CD4-positive, alpha-beta T cell treated with Interleukin-4 for 4 hours (primary cell): Measurements from ENCODE around the gene ZDHHC8.

Source experiments
- DNase-seq: peaks from one replicate; pipeline ENCODE4 v3.0.0-alpha.2; 2020

The ZDHHC8 gene

DNA sequence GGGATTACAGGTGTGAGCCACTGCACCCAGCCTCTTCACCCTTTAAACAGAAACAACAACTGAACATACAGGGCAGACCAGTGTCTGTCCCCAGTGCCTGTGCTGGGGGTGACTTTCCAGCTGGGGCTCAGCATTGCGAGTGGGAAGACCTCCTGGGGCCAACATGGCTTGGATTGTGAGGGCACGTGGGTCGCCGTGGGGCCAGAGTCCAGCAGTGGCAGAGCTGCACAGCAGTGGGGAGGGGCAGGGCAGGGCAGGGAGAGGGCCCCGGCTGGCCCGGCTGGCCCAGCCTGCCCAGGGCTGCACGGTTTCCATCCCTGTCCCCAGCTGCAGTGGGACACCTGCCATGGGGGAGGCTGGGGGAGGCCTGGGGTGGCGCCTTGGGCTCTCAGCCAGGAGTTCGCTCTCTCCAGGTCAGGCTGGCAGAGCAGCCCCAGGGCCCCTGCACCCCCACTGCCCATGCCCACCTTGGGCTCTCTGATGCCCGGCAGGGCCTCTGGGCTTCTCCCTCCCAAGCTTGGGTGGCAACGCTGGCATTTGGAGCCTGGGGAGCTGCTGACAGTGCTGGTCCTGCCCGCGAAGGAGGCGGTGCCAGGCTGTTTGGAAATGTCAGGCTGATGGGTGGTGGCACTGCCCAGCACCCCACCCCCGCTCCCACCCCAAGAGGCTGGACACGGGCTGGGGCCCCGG, 49.7 kb downstream of the ZDHHC8 start:
- DNase-seq = no peak

DNA sequence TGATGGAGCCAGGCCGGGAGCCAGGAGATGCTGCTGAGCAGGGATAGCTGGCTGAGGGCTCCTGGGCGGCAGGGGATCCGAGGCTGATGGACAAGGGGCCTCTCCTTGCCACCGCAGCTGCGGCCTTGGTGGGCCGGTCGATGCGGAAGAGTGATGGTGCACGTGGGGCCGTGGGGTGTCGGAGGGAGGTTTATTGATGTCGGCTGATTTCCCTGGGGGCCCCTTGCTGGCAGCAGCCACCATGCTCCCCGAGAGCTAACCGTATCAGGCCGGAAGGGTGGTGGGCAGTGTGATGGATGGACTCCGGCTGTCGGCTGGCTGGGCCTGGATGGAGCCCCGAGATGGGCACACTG, 50.3 kb downstream of the ZDHHC8 start:
- no peak for DNase-seq

DNA sequence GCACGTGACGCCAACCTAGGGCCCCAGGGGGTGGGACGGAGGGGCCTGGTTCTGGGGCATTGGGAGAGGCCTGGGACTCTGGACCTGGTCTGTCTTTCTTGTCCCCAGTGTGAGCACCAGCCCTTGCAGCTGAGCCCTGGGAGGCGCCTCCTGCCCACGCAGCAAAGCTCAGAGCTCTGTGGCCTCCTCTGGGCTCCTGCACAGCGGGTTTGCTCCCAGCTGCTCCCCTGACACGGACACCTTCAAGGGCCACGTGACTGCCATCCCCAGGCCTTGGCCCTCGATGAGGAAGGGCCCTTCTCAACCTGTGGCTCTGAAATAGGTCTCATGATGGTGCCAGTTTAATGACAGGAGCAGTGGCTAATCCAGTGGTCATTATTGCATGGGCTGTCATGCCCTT, 50.8 kb downstream of the ZDHHC8 start:
- no peak for DNase-seq

DNA sequence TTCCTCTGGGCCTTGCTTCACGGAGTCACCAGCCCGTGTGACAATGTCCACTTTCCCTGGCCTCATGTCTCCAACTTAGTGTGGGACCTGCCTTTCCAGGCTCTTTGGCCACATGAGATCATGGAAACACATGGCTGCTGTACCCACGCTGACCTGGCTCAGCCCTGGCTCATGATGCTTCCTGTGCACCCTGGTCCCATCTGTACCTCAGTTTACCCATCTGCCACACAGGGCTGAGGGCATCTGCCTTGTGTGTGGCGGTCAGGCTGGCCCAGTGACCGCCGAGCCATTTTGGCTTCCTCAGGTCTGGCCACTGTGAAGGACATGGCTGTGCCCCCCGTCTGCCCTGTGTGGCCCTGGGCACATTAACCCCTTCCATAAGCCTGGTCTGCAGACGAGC, 51.5 kb downstream of the ZDHHC8 start:
- DNase-seq = no peak

DNA sequence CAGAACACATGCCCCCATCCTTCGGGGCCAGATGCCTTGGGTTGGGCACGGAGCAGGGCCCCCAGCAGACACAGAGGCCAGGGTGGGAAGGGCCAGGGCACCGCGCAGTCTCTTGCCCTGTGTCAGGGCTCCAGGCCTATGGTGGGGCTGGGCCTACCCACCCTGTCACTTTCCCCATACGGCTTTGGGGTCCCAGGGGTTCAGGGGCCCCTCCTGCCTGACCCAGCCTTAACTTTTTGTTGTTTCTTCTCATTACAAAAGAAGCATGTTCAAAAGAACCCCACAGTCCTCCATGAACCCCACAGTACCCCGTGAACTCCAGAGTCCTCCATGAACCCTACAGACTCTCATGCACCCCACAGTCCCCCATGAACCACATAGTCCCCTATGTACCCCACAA, 52.2 kb downstream of the ZDHHC8 start:
- no peak for DNase-seq

DNA sequence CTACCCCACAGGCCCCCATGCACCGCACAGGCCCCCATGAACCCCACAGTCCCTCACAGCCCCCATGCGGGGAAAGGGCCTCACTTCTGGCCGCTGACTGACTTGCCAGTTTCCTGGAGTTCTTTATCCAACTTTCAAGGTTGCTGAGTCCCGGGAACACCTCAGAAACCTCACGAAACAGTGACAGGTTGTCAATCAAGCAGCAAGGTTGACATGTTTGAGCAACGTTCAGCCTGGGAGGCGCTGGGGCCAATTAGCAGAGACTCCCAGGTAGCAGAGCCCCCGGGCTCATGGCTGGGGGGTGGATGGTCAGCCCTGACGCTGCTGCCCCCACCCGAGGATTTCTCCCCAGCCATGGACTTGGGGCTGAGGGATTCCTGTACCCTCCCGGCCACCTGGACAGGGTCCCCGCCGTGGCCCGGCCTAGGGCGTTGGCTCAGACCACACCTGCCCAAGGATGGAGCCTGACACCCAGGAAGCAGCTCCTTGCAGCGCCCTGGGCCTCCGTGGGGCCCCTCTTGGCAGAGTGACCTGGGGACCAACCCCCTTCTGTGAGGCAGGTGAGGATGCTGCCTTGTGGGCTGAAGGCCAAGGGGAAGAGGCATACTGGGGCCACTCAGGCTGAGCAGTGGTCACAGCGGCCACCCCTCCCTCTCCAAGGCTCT, 53.0 kb downstream of the ZDHHC8 start:
- no peak for DNase-seq

DNA sequence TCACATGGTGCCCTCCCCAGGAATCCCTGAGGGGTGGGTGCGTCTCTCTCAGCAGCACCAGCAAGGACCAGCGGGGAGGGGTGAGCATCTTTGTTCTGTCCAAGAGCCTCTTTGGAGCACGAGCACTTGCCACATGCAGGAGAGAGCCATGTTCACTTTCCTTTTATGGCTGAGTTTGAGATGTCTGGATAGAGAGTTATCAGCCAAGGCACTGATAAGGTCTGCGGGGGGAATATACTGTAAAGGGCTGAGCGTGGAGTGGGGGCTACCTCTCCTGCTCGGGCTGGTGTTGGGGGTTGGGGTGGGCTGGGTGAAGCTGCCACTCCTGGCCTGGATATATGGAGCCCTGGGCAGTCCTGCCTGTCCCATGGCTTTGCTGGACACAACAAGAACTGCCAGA, 54.1 kb downstream of the ZDHHC8 start:
- no peak for DNase-seq

DNA sequence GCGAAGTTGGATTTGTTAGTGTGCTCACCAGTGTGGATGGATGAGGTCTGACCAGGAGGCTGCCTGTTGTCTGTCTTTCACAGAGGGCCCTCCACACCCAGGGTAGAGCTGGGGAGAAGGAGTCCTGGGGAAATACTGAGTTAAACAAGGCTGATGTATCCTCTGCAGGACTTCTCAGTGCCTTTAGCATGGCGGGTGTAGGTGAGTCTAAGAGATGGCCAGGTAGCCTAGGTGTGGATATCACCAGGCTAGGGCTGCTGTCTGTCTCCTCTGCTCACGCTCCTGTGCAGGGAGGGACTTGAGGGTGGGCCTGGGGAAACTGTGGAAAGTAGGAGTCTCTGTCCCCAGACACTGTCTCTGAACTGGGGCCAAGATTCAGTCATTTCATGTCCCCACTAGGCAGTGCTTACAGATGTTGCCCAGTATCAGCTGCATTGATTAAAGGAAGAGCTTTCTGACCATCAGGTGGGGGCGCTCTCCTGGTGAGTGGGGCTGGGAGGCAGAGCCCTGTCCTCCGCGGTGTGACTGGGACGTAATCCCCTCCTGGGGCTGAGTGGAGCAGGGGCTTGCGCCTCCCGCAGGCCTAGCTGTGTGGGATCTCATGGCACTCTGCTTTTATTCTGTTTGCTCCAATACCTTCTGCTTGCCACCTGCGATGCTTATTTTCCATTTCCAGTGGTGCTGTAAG, 54.7 kb downstream of the ZDHHC8 start:
- DNase-seq = no peak

DNA sequence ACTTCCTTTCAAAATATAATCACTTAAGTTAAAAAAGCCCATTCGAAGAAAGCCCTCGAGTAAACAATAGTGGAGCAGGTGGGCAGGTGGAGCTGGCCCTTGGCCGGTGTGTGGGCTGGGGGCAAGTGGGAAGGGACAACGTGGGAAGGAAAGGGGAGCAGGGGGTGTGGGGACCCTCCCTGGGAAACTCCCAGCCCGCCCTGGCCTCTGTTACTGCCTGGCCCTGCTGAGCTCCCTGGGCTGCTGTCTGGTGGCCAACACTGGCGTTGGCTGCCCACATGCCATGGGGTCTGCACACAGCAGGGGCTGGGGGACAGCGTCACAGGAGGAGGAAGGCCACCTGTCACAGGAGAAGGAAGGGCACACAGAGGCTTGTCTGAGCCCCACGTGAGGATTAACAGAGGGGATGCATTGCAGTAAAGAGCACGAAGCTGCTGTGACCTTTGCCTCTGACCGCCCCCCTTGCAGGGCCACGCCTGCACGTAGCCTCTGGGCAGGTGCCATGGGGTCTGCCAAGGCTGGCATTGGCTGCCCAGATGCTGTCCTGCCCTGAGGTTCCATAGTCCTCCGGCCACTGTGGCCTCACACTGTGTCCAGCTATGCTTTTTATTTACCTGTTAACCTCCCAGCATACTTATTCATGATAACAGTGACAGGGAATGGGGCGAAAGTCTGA, 55.4 kb downstream of the ZDHHC8 start:
- no peak for DNase-seq

DNA sequence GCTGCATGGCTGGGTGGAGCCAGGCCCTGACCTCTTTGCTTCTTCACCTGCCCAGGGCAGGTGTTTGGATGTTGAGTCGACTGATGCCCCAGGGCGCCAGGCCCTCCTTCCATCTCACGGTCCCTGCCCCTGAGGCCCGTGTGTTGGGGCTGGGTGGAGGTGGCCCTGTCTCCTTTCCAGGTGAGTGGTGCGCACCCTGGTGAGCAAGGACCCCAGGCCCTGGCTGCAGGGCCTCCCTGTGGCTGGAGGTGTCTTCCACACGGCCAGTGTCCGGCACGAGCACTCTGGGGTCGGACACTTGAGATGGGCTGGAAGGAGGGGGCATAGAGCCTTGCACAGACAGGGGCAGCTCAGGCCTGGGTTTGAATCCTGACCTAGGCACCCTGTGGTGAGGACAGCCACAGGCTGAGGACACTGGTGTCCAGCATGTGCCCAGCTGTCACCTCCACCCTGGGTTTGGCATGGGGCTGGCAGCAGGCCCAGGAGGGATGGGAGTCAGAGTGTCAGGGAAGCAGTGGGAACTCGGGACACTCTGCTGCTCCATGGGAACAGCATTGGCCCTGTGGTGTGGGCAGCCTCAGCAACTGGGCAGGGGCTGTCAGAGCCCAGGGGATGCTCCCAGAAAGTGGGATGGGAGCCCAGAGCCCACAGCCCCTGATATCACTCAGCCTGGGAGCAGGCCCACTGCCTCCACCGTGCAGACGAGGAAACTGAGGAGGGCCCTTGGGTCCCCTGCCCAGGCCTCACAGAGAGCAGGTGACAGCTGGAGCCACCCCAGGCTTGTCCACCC, 56.4 kb downstream of the ZDHHC8 start:
- no peak for DNase-seq

DNA sequence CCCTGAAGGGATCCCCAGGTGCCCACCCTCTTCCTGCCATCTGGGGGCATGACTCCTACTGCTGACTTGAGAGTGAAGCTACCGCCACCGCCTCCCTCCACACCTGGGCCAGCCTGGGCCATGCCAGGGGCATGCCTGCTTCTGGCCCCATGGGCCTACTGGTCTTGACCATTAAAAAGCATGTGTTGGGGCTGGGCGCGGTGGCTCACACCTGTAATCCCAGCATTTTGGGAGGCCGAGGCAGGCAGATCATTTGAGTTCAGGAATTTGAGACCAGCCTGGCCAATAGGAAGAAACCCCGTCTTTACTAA, 56.9 kb downstream of the ZDHHC8 start:
- no peak for DNase-seq

DNA sequence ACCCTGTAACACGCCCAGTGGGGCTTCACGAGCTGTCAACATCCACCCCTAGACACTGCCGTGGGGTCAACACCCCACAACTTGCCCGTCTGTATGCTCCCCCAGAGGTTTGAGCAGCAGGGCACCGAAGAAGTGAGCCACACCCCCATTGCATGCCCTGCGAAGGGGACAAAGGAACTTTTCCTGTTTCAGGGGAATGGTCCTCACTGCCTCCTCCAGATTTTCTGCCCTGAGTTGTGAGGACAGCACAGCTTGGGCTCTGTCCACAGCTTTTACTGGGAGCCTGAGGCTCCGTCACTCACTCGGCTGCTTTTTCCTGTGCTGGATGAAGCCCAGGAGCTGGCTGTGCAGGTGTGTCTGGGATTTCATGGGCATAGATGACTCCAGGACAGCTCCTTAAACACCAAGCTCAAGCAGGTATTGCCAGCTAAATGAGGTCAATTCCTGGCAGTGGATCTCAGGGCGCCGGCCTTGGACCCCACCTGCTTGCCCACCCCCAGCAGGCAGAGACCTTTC, 59.5 kb downstream of the ZDHHC8 start:
- no peak for DNase-seq

DNA sequence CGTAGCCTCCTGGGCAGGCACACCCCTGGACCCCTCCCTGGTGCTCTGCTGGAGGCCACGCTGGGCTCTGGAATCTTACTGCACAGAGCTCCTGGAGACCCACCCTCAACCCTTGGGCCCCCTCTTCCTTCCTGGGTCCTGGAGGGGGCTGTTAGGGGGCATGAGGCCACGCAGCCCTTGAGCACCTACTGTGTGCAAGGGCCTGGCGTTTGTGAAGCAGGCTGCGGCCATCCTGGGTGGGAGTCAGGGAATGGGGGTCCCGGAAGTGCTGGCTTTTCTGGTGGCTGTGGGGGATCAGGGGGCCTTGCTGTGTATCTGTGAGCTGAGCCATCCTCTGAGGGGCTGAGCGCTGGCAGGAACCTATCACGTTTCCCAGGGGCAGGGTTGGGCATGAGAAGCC, 60.2 kb downstream of the ZDHHC8 start:
- no peak for DNase-seq

DNA sequence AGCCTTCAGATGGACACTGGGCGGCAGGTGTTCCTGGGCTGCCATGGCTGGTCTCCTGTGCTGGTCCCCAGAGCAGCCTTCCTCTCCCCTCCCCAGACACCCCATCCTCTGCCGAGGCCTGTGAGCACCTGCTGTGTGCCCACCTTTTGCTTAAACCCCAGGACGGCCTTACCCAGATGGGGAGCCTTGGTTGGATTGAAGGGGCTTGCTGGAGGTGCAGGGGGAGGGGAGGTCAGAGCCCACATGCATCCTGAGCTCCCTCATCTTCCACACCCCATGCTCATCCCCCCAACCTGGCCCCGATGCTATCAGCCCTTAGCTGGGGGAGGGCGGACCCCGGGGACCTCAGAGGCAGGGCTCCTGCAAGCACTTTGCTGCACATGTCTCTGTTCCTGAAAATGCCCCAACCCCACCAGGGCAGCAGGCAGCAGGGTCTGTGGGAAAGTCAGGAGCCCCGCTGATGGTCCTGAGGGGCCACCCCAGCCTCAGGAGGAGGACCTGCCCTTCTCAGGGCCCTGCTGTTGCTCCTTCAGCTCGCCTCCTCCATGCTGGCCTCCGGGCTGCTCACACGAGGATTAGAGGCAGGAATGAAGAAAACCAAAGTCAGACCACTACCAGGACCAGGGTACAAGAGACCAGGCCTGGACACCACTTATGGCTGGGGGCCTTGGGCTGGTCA, 60.8 kb downstream of the ZDHHC8 start:
- DNase-seq = no peak

DNA sequence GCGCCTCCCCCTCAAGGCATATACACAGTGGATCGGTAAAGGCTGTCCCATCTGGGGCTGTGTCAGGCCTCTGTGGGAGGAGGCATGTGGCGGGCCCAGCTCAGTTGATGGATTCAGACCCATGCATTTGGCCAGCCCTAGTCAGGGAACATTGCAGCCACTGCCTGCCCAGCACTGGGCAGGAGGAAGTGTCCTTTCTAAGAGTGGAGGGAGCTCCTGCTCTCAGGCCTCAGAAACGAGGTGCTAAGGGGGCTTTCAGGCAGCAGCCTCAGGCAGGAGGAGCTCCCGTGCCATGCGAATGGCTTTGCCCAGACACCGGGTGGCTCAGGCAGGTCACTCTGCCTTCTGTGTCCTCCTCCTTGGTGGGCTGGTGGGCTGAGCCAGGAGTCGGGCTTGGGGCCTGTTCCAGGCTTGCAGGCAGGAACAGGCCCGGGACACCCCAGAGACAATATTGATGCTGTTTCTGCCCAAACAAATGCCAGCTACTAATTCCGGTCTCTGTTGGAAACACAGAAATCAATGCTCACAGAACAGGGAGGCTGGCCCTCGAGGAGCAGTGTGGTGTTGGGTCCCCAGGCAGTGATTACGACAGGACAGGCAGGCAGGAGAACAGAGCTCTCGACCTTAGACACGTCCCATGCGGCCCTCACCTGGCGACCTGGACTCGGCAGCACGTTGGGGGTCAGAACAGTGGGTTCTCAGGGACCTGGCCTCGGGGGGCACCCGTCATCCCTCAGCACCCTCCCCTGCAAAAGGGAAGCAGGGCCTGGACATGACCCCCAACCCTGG, 61.6 kb downstream of the ZDHHC8 start:
- no peak for DNase-seq

DNA sequence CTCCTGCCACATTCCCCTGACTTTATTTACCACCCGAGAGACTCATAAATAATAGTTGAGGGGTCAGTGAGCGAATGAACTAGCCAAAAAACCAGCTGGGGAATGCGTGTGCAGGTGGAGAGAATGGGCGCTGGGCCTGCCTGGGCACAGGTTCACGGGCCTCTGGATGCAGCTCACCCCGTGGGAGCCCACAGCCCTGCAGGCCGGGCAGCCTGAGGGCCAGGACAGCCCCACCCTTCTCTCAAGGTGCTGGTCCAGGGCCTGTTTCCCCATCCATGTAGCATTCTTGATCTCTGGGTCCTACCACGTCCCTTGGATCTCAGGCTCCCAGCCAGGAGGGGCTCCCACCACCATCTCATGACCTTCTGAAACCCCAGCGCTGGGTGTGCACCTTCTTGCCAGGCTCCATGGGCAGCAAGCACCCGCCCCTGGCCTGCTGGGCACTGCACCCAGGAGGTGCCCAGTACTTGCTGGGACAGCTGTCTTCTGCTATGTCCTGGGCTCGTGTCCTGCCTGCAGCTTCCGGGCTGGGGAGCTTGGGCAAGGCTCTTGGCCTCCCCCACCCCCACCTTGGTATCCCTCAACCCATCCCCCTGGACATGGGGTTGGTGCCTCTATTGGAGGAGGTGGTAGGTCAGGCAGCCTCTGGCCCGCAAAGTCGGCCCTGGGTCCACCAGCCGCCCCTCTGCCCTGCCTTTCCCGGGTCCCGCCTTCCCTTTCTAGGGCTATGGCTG, 62.3 kb downstream of the ZDHHC8 start:
- DNase-seq = no peak

DNA sequence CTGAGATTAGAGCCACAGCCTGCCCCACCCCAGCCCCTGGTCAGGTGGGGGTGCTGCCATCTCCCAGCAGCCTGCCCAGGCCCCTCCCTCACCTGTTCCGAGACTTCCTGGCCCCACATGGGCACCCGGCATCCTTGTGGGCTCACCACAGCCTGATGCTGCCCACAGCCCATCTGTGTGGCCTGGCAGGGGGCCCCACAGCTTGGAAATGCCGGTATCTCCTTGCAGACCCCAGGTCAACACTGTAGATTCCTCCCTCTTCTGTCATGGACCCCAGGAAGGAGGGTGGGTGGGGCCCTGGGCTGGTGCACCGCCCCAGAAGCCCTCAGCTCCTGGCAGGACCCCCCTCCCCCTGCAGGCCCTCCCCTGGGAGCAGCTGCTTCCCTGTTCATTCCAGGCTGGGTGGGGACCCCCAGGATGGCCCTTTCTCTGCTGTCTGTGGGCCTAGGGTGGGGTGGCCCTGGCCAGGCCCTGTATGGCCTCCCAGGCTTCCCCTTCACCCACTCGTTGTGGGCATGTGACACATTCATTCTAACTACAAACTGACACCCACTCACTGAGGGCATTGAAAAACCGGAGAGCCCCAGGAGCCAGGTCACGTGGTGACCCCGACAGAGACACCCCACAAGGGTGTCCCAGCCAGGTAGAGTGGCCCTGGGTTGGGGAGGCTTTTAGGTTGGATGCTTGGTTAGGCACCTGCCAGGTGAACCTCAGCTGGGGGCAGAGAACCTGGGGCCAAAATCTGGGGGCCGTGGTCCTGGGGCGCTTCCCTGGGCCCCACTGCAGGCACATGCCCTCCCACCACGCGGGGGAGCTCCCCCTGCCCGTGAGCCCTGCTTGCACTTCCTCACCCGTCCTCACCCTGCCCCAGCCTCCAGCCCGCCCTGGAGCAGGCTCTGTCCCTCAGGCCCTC, 63.3 kb downstream of the ZDHHC8 start:
- DNase-seq = no peak

DNA sequence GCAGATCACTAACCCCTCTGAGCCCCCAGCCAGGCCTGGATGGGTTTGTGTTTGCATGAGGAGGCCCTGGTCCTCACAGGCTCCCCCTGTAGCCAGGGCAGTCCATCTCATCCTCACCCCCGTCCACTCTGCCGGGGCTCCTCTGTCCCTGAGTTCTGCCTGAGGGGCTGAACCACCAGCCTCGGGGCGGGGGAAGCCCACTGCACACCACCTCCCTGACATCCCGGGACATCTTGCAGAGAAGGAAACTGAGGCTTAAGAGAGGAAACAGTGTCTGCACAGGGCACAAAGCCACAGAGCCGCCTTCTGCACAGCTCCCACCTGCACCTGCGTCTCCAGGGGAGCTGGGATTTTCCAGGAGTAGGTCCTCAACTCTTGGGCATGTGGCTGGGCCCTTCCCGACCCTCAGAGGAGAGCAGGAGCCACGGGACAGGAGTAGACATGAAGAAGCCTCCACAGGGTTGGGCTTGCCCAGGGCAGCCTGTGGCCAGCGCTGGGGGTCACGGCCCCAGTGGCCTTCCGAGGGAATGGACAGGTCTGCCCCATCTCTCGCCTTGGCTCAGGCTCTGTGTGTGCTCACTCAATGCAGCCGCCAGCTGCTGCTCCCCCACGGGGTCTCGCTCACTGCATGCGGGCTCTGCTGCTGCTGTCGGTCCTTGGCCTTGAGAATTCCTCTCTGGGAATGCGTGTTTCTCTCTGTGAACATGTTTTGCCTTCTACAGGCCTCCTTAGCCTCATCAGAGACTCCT, 64.7 kb downstream of the ZDHHC8 start:
- no peak for DNase-seq
